ENCODE measurements around the gene UTP14C.
"Not testable (repeated sequence)": the region's sequence is repeated elsewhere in the genome, so short reads cannot be mapped to it uniquely, and the experiment has no call there.

UTP14C gene

GRCh38 chr13:52053460-52053859, 29.0 kb downstream of the UTP14C start:
- Histone ChIP-seq H3K4me1 (ENCODE audit: low read depth, poor library complexity, severe bottlenecking) (no peaks in the 10 kb centered on the region), H4K20me1 (ENCODE audit: insufficient read depth) (no peaks in the 10 kb centered on the region)
- no peak for TF ChIP-seq CTCF (conservative IDR thresholded peaks at IDR 0.05; ENCODE audit: low read depth, low read length)

GRCh38 chr13:52061064-52061463, 36.6 kb downstream of the UTP14C start:
- H3K27me3 ChIP-seq (ENCODE audit: insufficient read depth, low read depth): not testable (repeated sequence)

More at GRCh38 chr13:52053460-52053859, 29.0 kb downstream of the UTP14C start:
- Histone ChIP-seq H3K4me3 (IDR thresholded peaks at IDR 0.05; ENCODE audit: insufficient read depth, low read depth, low read length) (no peak overlapping the region), H3K9ac (no peak overlapping the region), H3K27me3 (ENCODE audit: insufficient read depth, low read depth) (no peaks in the 10 kb centered on the region), H2AFZ (ENCODE audit: low read depth) (no peak overlapping the region), H3K4me2 (no peak overlapping the region), H3K79me2 (ENCODE audit: insufficient read depth, low read depth) (no peaks in the 10 kb centered on the region), H3K36me3 (ENCODE audit: insufficient read depth) (no peaks in the 10 kb centered on the region), H3K27ac (no peak overlapping the region)

GRCh38 chr13:52061587-52061986, 37.1 kb downstream of the UTP14C start:
- H3K4me2 ChIP-seq: no peak overlapping the region
- H3K79me2 ChIP-seq (ENCODE audit: insufficient read depth, low read depth): no peaks in the 10 kb centered on the region
- TF ChIP-seq CTCF (conservative IDR thresholded peaks at IDR 0.05; ENCODE audit: low read depth, low read length): no peak

More at GRCh38 chr13:52061064-52061463, 36.6 kb downstream of the UTP14C start:
- not testable (repeated sequence) for H4K20me1 ChIP-seq (ENCODE audit: insufficient read depth); H2AFZ ChIP-seq (ENCODE audit: low read depth); H3K27ac ChIP-seq; H3K4me1 ChIP-seq (ENCODE audit: low read depth, poor library complexity, severe bottlenecking); H3K4me3 ChIP-seq (IDR thresholded peaks at IDR 0.05; ENCODE audit: insufficient read depth, low read depth, low read length); H3K4me2 ChIP-seq; H3K79me2 ChIP-seq (ENCODE audit: insufficient read depth, low read depth); H3K36me3 ChIP-seq (ENCODE audit: insufficient read depth); H3K9ac ChIP-seq

GRCh38 chr13:52067237-52067636, 42.7 kb downstream of the UTP14C start:
- no peak for TF ChIP-seq CTCF (conservative IDR thresholded peaks at IDR 0.05; ENCODE audit: low read depth, low read length)
- Histone ChIP-seq H4K20me1 (ENCODE audit: insufficient read depth) (no peaks in the 10 kb centered on the region), H3K4me1 (ENCODE audit: low read depth, poor library complexity, severe bottlenecking) (no peaks in the 10 kb centered on the region), H3K9ac (no peak overlapping the region), H3K4me3 (IDR thresholded peaks at IDR 0.05; ENCODE audit: insufficient read depth, low read depth, low read length) (no peak overlapping the region), H3K4me2 (no peak overlapping the region), H3K79me2 (ENCODE audit: insufficient read depth, low read depth) (no peaks in the 10 kb centered on the region), H3K27me3 (ENCODE audit: insufficient read depth, low read depth) (no peaks in the 10 kb centered on the region), H3K27ac (no peak overlapping the region), H3K36me3 (ENCODE audit: insufficient read depth) (no peaks in the 10 kb centered on the region), H2AFZ (ENCODE audit: low read depth) (no peak overlapping the region)

More at GRCh38 chr13:52061587-52061986, 37.1 kb downstream of the UTP14C start:
- no peak overlapping the region for H3K27ac ChIP-seq
- no peaks in the 10 kb centered on the region for H3K4me1 ChIP-seq (ENCODE audit: low read depth, poor library complexity, severe bottlenecking)
- H3K9ac ChIP-seq: no peak overlapping the region
- no peaks in the 10 kb centered on the region for H3K27me3 ChIP-seq (ENCODE audit: insufficient read depth, low read depth)
- H3K4me3 ChIP-seq (IDR thresholded peaks at IDR 0.05; ENCODE audit: insufficient read depth, low read depth, low read length): no peak overlapping the region
- H2AFZ ChIP-seq (ENCODE audit: low read depth): no peak overlapping the region
- no peaks in the 10 kb centered on the region for H3K36me3 ChIP-seq (ENCODE audit: insufficient read depth)
- no peaks in the 10 kb centered on the region for H4K20me1 ChIP-seq (ENCODE audit: insufficient read depth)

GRCh38 chr13:52070929-52071523, 46.5 kb downstream of the UTP14C start:
- Histone ChIP-seq H3K79me2 (ENCODE audit: insufficient read depth, low read depth) (no peaks in the 10 kb centered on the region), H3K4me3 (IDR thresholded peaks at IDR 0.05; ENCODE audit: insufficient read depth, low read depth, low read length) (no peak overlapping the region), H3K4me2 (no peak overlapping the region), H3K27me3 (ENCODE audit: insufficient read depth, low read depth) (no peaks in the 10 kb centered on the region), H4K20me1 (ENCODE audit: insufficient read depth) (no peaks in the 10 kb centered on the region), H3K9ac (no peak overlapping the region), H3K36me3 (ENCODE audit: insufficient read depth) (no peaks in the 10 kb centered on the region), H2AFZ (ENCODE audit: low read depth) (no peak overlapping the region), H3K27ac (no peak overlapping the region), H3K4me1 (ENCODE audit: low read depth, poor library complexity, severe bottlenecking) (no peaks in the 10 kb centered on the region)
- no peak for TF ChIP-seq CTCF (conservative IDR thresholded peaks at IDR 0.05; ENCODE audit: low read depth, low read length)

Measured in KMS-11 (cell line).